BJ (cell line): ENCODE results near the gene TRPC4AP. TPM values are rescaled to one million over a fixed set of nuclear protein-coding genes. Genes with fewer than 3 reads are reported as not detected.
"Not testable (repeated sequence)": the region's sequence is repeated elsewhere in the genome, so short reads cannot be mapped to it uniquely, and the experiment has no call there.

Experiments
- CTCF ChIA-PET: fragments of 350-600 bp; formaldehyde crosslinking; extraction: SDS; loops from one replicate; lab custom pipeline; 2021; ENCODE audit warnings: antibody characterized with exemption, inconsistent platforms; lab: Yijun Ruan, JAX
- POLR2A ChIA-PET: fragments of 300-600 bp; sonication (Branson Sonifier 250); formaldehyde crosslinking; extraction: SDS; loops from one replicate; lab custom pipeline; 2021; ENCODE audit warnings: antibody characterized with exemption; lab: Charles Lee
- DNase-seq: peaks from one replicate; pipeline ENCODE4 v3.0.0-alpha.2; 2011; ENCODE audit warnings: low read depth
- H3K27me3 ChIP-seq: 2 replicates; pipeline ENCODE4 v1.6.0; 2011; ENCODE audit warnings: low read length; ENCODE audit not compliant: control insufficient read depth, insufficient read depth
- H3K36me3 ChIP-seq: 2 replicates; pipeline ENCODE4 v1.5.1; 2011; ENCODE audit warnings: low read length; ENCODE audit not compliant: control insufficient read depth, insufficient read depth
- H3K4me3 ChIP-seq: 2 replicates; pipeline ENCODE4 v1.5.1; 2011; ENCODE audit warnings: low read depth, mild to moderate bottlenecking, control low read depth, low read length
- polyA plus RNA-seq: library from polyadenylated mRNA; depleted of rRNA; stranded (reverse); fragments of >200 nt; gene quantifications from 2 replicates; pipeline ENCODE4 v1.2.3, GENCODE V29; 2011
- TF ChIP-seq, protein P1 (sequence below): IDR thresholded peaks from 2 replicates; pipeline ENCODE4 v1.5.1; 2011; ENCODE audit warnings: low read depth, mild to moderate bottlenecking, control low read depth, inconsistent platforms, low read length, moderate library complexity; ENCODE audit not compliant: insufficient read depth

TRPC4AP gene
- polyA plus RNA-seq, 1 experiment, result 111 TPM

DNA sequence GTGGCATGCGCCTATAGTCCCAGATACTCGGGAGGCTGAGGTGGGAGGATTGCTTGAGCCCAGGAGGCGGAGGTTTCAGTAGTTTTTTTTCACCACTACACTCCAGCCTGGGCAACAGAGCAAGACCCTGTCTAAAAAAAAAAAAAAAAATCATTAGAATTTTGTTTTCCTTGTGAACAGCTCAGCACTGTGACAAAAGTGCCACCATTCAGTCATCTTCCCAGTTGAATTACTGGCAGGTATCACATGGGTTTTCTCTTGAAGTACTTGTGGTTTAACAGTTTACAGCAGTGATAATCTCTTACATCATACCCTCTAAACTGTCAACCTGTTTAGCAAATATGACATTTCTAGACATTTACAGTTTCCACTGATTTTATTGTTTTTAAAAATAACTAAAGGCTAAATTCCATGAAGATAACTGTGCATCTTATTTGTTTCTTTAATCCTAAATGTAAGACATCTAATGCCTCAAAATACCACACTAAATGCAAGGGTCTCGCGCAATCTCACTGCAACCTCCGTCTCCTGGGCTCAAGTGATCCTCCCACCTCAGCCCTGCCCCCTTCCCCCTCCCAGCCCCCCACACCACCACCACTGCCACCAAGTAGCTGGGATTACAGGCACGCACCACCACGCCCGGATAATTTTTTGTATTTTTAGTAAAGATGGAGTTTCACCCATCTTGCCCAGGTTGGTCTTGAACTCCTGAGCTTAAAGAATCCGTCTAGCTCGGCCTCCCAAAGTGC lies 7.0 kb downstream of the TRPC4AP start:
- ChIA-PET CTCF (interaction anchor here (0.7 to 1.1 kb wide), 2 partner anchors 75 to 212 kb away, joined by 3 to 6 read pairs; no protein-coding TSS in a partner anchor), POLR2A (no interaction called here)
- no peak for DNase-seq

DNA sequence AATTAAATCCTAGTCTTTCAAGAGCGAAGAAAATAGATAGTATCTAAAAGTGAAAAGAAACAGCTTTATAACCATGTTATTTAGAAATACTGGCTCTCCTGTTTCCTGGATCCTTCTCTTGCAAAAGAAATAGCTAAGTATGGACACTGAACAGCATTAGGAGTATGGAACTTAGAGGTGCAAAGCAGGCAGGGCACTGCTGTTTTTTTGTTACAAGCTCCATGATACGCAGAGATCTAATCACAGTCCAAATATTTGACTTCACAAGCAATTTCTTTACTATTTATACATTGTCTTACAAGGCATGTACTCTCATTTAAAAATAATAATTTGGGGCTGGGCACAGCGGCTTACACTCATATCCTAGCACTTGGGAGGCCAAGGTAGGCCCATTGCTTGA lies 7.6 kb downstream of the TRPC4AP start:
- H3K36me3 ChIP-seq, result 0 out of 2 replicates have a peak, but pooled peaks cover 3% of the 10 kb centered on the region
- no peak for DNase-seq
- TF ChIP-seq, protein P1, sequence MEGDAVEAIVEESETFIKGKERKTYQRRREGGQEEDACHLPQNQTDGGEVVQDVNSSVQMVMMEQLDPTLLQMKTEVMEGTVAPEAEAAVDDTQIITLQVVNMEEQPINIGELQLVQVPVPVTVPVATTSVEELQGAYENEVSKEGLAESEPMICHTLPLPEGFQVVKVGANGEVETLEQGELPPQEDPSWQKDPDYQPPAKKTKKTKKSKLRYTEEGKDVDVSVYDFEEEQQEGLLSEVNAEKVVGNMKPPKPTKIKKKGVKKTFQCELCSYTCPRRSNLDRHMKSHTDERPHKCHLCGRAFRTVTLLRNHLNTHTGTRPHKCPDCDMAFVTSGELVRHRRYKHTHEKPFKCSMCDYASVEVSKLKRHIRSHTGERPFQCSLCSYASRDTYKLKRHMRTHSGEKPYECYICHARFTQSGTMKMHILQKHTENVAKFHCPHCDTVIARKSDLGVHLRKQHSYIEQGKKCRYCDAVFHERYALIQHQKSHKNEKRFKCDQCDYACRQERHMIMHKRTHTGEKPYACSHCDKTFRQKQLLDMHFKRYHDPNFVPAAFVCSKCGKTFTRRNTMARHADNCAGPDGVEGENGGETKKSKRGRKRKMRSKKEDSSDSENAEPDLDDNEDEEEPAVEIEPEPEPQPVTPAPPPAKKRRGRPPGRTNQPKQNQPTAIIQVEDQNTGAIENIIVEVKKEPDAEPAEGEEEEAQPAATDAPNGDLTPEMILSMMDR, result no peak
- no peaks in the 10 kb centered on the region for H3K27me3 ChIP-seq
- H3K4me3 ChIP-seq, result no peak overlapping the region
- CTCF ChIA-PET, result interaction anchor here (1.1 kb wide), 1 partner anchor 211 kb away, joined by 6 read pairs; no protein-coding TSS in a partner anchor
- POLR2A ChIA-PET, result no interaction called here

More for the DNA sequence above, 7.0 kb downstream of the TRPC4AP start:
- 0 out of 2 replicates have a peak, but pooled peaks cover 3% of the 10 kb centered on the region for H3K36me3 ChIP-seq
- H3K27me3 ChIP-seq, result no peaks in the 10 kb centered on the region
- TF ChIP-seq, protein P1, result no peak
- H3K4me3 ChIP-seq, result no peak overlapping the region

DNA sequence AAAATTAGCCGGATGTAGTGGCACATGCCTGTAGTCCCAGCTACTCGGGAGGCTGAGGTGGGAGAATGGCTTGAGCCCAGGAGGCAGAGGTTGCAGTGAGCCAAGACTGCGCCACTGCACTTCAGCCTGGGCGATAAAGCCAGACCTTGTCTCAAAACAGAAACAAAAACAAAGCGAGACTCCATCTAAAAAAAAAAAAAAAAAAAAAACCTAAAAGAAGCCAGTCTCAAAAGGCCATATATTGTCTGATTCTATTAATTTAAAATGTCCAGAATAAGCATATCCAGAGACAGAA lies 12.3 kb downstream of the TRPC4AP start:
- H3K27me3 ChIP-seq, POLR2A ChIA-PET, DNase-seq, H3K36me3 ChIP-seq, CTCF ChIA-PET, H3K4me3 ChIP-seq: not testable (repeated sequence)

DNA sequence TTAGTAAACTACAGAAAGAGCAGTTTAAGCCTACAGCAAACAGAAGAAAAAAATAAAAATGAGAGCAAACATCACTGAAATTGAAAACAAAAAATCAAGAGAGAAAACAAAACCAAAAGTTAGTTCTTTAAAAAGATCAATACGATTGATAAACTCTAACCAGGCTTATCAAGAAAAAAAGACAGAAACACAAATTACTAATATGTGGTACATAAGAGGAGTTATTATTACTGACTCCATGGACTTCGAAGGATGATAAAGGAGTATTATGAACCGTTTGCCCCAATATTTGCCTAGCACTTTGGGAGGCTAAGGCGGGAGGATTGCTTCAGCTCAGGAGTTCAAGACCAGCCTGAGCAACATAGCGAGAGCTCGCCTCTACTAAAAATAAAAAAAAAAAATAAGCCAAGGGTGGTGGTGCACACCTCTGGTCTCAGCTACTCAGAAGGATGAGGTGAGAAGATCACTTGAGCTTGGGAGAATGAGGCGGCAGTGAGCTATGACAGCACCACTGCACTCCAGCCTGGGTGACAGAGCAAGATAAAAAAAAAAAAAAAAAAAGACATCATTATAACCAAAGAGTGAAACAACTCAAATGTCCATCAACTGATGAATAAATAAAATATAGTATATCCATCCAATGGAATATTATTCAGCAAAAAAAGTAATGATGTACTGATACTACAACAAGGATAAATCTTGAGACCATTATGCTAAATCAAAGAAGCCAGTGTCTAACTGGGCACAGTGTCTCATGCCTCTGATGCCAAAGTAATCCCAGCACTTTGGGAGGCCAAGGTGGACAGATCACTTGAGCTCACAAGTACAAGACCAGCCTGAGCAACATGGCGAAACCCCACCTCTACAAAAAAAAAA lies 12.9 kb downstream of the TRPC4AP start:
- CTCF ChIA-PET, result no interaction called here
- H3K4me3 ChIP-seq, result no peak overlapping the region
- H3K36me3 ChIP-seq, result peaks cover 6% of the 10 kb centered on the region; the same call in 1 of the 2 replicates
- POLR2A ChIA-PET, result no interaction called here
- TF ChIP-seq, protein P1, result no peak
- no peak for DNase-seq
- H3K27me3 ChIP-seq, result no peaks in the 10 kb centered on the region

DNA sequence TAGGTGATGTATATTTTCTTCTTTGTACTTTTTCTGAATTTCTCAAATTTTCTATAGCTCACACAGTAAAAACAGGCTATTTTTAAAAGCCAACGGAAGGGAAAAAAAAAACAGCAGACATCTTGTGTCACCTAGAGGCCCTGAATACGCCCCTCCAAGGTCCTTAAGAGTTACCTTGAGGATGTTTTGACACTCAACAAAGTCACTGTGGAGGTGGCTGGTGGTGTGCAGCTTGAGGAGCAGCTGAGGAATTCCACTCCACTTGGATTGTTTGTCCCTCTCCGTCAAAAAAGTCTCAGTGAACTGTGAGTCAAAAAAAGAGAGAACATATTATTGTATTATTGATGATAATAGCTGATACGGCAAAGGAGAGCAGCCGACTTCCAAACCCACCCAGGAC lies 14.7 kb downstream of the TRPC4AP start:
- Histone ChIP-seq H3K4me3 (no peak overlapping the region), H3K36me3 (peaks cover 6% of the 10 kb centered on the region; the same call in 1 of the 2 replicates), H3K27me3 (no peaks in the 10 kb centered on the region)
- ChIA-PET POLR2A (no interaction called here), CTCF (interaction anchor here (1.0 kb wide), 1 partner anchor 15 kb away, joined by 3 read pairs; the partner anchor contains the start of gene TRPC4AP)
- DNase-seq, result no peak
- TF ChIP-seq, protein P1, result no peak
